GM19035 (cell line): ENCODE results near the gene CPT2.
"Not testable (repeated sequence)": the region's sequence is repeated elsewhere in the genome, so short reads cannot be mapped to it uniquely, and the experiment has no call there.

Source experiments
- ATAC-seq: cut with Tn5 transposase; IDR thresholded peaks from one replicate; pipeline ENCODE4 v1.9.1; 2021; ENCODE audit not compliant: unreplicated experiment

Gene CPT2

DNA sequence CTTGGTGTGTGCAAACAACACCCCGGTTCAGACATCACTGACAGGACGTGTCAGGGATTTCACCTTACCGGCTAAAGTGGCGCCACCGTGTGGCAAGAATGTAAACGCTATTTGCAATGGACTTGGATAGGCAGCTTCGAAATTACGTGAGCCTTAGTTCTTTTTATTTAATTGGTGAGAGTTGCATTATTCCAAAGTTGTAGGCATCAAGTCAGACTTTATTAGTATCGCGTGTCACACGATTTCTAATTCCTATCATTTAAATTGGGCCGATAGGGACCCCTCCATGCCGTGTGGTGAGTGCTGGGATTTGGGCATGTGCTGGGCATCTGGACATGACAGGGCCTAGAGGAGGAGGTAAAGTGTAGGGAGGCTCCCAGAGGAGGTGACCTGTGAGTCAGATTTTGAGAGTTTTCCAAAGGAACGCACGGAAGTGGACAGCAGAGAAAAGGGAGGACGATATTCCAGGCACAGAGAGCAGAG lies 14.5 kb upstream of the CPT2 start:
- ATAC-seq: no peak

DNA sequence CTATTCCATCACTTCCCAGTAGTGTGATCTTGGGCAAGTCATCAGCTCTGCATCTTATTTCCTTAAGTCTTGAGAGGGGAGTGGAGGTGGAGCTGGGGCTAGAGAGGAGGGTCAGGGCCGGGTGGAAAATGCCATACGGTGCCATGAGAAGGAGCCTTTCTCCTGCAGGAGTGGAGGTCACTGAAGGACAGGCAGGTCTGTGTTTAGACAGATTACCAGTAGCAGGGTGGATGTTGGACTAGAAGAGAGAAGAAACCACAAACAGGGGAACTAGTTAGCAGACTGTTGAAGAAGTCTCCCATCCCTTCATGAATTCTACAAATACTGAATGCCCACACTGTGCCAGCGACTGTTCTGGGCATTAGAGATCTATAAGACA lies 13.9 kb upstream of the CPT2 start:
- no peak for ATAC-seq

DNA sequence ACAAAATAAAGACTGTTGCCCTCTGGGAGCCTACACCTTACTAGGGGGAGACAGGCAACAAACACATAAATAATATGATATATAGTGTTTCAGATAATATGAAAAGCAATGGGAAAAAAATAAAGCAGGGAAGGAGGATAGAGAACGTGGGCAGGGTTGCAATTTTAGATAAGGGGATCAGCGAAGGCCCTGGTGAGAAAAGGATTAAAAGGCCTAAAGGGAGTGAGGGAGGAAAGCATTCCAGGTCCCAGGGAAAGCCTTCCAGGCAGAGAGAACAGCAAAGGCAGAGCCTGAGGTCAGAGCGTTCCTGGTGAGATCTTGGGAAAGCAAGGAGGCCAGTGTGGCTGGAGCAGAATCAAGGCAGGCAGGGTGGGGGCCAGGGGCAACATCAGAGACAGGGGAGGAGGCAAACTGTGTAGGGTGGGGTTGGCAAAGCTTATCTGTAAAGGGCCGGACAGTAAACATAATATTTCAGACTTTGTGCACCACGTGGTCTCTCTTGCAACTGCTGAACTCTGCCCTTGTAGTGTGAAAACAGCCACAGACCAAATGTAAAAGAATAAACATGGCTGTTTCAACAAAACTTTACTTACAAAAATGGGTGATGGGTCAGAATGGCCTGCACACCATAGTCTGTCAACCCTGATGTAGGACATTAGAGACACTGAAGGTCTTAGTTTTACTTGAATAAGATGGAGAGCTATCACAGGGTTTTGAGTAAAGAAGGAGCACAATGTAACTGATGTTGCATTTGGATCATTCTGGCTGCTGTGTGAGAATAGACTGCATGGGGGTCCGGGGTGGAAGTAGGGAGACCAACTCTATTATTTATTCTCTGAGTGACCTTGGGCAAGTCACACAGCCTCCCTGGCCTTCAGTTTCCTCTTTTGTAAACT lies 13.3 kb upstream of the CPT2 start:
- ATAC-seq: no peak

DNA sequence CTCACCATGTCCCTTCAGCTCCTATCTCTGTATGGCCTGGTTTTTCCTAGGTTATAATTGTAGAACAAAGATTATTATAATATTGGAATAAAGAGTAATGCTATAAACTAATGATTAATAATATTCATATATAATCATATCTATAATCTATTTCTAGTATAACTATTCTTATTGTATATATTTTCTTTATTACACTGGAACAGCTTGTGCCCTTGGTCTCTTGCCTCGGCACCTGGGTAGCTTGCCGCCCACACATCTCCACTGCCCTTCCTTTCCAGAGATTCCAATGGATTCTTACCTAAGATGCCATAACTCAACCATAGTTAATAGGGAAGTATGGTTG lies 10.7 kb upstream of the CPT2 start:
- not testable (repeated sequence) for ATAC-seq

DNA sequence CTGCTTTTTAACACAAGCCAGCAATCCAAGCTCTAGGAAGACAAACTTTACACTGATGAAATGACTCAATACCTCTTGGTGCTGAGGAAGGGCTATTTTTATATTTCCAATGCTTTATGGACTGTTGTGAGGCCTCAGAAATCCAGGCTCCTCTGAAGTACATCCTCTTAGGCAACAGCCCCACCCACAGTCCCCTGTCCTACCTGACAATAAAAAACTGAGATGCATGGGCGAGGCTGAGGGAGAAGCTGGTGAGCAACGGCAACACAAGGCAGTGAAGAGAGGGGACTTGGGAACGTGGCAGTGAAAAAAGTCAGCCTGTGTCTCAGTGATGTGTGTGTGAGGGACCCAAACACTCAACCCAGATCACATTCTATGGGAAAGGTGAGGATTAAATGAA lies 10.1 kb upstream of the CPT2 start:
- ATAC-seq: no peak

DNA sequence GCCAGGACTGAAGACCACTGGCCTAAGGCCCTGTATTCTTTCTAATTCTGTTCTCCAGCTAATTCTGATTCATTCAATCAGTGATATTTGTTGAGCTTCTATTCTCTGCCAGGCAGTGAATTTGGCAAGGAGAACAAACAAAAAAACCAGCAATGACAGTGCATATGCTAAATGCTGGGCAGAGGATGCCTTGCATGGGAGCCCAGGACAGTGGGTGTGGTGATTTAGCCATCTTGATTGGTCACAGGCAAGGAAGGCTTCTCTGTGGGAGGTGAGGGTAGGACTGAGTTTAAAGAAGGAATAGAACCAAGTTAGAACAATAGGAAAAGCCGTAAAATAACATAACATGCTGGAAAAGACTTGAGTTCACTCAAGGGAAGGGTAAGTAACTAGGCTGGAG lies 9.2 kb upstream of the CPT2 start:
- ATAC-seq: no peak

DNA sequence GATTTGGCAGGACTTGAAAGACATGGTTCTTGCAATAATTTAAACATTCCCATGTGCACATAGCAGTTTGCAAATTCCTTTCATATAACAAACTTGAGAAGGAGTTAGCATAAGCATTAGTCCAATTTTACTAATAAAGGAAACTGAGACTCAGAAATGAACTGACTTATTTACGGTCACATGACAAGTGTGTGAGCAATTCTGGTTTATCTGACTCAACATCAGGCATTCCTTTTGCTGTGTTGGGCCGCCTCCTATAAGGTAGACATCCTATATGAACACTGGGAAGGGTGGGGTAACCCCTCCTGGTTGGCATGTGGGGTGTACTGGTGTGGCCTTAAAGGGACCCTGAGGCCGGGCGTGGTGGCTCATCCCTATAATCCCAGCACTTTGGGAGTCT lies 8.5 kb upstream of the CPT2 start:
- ATAC-seq: no peak

DNA sequence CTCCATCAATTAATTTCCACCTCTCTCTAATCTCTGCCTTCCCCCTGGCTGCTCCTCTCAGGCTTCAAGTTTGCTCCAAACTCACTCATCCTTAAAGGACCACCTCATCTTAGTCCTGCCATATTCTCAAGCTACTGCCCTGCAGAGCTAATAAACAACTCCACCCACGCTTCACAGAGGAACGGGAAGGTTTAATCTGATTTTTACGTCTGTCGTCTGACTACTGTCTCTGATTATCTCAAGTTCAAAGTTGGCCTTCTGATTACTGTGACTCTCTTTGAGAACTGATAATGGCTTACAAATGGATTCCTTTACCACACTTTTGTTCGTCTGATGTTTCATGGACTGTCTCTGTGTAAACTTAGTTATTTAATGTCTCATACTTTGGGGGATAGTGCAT lies 7.6 kb upstream of the CPT2 start:
- ATAC-seq: no peak

DNA sequence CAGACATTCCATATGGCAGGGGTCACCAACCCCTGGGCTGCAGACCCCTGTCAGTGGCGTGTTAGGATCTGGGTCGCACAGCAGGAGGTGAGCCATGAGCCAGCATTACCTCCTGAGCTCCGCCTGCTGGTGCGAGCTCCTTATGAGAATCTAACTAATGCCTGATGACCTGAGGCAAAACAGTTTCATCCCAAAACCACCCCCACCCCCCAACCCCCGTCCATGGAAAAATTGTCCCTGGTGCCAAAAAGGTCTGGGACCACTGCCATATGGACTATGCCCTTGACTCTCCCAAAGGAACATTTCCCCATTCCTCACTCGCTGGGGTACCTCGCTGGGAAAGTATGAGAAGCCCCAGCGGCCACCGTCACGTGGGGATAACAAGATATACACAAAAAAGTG lies 6.4 kb upstream of the CPT2 start:
- no peak for ATAC-seq

DNA sequence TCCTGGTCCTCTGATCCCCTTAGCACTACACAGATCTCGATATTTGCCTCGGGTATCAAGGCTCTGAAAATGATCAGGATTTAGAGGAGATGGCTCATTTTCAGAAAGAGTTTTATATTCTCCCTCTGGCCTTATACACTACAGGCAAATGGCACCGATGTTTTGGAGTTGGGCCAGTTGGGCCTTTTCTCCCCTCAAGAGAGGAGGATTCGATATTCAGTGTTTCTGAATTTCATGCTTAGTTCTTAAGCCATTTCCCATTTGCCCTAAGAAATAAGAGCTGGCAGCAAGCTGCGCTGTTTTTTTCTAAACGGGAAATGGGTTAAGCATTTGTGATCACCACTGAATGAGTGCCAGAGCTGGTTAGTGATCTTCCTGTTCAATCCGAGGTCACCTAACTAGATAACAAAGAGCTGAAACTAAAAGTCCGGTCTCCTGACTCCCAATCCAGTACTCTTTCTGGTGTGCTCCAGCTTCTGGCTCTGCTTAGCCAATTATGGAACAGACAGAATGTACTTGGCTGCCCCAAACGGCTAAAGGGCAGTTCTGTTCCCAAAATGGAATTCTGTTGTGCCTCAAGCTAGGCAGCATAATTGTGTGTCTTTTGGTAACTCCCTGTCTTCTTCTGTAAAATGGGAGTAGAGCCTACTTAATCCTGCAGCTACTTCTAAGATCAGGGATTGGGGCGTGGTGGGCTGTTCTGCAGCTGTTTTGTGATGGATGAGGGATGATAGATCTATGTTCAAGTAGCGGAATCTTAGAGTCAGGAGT lies 1.2 kb upstream of the CPT2 start:
- no peak for ATAC-seq

DNA sequence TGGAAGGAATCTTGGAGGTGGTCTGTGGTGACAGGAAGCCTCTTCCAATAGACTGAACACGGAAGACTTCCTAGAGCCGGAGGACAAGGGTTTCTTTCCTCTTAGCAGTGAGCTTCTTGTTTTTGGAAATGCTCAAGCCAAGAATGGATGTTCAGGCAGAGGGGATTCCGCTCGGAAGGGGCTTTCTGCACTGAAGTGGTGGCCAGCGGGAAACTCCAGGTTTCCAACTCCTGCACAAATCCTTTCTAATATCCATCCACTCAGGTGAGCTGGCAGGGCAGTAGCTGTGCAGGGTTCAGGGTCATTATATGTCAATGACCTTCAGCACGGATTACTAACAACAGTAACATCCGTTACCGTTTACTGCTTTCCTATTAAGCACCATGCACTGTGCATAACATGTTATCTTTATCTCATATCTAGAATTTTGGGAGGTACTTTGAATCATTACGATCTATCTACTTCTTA lies 573 bp upstream of the CPT2 start:
- peak; percentile 23 for ATAC-seq

DNA sequence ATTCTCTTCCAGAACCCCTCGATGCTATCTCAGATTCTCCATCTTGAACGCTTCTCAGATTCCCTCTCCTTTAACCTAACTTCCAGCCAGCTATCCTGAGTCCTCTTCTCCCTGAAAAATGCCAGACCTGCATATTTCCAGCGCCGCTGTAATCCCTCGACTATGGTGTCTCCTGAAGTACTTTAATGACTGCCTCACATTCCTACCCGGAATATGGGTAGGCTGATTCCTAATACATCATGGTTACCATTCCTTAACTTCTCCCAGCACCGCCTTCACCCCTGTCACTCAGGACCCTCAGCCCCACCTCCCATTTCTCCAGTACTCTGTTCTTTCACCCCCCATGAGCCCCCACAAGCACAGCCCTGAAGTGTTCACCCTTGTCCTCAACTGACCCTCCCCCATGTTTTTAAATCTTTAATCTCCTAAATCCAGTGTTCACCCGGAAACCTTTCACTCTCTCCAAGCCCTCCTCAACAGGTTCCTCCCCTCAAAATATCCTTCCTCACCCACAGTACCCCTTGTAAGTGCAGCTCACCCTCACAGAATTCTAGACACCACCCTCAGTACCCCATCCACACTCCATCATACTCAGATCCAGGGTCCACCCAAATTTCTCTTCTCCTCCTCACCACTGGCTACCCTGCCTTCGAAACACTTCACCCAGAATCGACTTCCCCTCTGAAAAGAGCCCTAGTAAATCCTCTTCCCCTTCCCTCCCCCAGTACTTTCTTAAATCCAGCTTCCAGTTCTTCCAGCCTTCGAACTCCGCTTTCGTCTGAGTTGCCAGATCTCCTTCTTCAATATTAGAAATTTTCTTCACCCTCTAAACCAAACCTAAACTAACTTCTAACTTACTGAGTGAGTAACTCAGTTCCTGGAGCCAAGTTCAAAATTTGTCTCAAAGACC lies 922 bp downstream of the CPT2 start:
- ATAC-seq: no peak

DNA sequence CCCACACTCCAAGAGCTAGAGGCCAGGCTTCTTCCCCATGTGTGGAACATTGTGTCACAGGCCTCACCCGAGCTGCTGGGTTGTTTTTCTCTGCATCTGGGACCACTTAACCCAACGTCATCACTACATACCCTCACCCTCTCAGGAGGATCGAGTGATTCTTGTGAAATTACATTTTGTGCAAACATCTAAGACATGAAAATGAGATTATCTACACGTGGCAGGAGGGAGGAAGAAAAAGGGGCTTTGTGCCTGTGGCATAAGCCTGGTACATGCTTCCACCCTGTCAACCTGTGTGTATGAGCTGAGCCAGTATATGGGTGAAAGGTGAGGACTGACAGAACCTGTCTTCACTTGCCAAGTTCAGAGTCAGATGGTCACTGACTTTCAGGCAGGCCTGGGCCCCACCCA lies 1.6 kb downstream of the CPT2 start:
- no peak for ATAC-seq

DNA sequence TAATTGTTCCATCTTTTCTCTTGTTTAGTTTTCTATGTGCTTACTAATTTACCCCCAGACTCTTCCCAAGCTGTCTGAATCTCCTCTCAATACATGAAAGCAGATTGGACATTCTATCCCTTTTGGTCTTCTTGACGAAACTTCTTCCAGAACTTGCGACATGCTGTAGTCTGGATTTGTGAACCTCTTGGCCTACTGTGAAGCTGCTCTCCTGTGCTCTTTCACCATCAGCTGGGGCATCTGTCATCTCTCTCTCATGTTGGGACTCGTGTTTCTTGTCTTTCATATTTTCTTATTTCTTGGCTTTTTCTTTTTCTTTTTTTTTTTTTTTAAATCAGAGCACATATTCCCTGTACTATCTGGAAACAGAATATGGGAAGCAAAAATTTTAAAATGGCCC lies 6.8 kb downstream of the CPT2 start:
- ATAC-seq: no peak

DNA sequence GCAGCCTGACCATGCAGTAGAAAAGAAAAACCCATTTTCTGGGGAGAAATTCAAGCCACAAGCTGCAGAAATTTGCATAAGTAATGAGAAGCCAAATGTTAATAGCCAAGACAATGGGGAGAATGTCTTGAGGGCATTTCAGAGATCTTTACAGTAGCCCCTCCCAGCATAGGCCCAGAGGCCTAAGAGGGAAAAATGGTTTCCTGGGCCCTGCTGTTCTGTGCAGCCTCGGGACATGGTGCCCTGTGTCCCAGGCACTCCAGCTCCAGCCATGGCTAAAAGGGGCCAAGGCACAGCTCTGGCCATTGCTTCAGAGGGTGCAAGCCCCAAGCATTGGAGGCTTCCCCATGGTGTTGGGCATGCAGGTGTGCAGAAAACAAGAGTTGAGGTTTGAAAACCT lies 8.9 kb downstream of the CPT2 start:
- not testable (repeated sequence) for ATAC-seq

DNA sequence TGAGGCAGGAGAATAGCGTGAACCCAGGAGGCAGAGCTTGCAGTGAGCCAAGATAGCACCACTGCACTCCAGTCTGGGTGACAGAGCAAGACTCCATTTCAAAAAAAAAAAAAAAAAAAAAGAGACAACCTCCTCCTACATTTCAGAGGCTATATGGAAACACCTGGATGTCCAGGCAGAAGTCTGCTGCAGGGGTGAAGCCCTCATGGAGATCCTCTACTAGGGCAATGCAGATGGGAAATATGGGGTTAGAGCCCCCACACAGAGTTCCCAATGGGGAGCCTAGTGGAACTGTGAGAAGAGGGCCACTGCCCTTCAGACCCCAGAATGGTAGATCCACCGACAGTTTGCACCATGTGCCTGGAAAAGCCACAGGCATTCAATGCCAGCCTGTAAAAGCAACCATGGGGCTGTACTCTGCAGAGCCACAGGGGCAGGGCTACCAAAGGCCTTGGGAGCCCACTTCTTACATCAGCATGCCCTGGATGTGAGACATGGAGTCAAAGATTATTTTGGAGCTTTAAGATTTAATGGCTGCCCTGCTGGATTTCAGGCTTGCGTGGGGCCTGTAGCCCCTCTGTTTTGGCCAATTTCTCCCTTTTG lies 9.6 kb downstream of the CPT2 start:
- not testable (repeated sequence) for ATAC-seq

DNA sequence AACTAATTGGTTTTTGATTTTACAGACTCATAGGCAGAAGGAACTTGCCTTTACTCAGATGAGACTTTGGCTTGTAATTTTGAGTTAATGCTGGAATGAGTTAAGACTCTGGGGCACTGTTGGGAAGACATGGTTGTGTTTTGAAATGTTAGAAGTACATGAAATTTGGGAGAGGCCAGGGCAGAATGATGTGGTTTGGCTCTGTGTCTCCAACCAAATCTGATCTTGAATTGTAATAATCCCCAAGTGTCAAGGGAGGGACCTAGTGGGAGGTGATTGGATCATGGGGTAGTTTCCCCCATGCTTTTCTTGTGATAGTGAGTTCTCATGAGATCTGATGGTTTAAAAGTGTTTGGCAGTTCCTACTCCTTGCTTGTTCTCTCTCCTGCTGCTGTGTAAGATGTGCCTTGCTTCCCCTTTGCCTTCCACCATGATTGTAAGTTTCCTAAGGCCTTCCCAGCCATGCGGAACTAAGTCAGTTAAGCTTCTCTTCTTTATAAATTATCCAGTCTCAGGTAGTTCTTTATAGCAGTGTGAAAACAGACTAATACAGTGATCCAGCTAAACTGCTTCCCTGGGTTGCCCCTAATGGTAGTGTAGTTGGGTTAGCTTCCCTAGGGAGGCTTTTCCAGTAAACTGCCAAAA lies 10.2 kb downstream of the CPT2 start:
- no peak for ATAC-seq

DNA sequence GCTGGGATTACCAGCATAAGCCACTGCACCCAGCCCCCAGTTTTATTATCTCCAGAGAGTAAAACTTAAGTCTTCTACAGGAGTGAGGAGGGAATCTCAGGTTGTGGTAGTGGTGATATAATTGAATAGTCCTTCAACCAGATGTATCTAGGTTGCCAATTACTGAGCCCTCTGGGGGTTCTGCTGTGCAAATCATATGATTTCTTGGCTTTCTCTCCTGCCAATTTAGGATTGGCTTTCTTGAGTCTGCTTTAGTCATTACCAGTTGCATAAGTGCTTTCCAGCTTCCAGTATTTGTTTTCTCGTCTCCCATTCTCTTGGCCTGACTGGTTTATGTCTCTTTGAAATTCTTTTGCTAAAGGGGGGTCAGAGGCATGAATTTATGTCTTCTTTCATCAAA lies 11.1 kb downstream of the CPT2 start:
- ATAC-seq: no peak

DNA sequence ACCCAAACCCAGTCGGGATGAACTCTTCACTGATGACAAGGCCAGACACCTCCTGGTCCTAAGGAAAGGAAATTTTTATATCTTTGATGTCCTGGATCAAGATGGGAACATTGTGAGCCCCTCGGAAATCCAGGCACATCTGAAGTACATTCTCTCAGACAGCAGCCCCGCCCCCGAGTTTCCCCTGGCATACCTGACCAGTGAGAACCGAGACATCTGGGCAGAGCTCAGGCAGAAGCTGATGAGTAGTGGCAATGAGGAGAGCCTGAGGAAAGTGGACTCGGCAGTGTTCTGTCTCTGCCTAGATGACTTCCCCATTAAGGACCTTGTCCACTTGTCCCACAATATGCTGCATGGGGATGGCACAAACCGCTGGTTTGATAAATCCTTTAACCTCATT lies 13.7 kb downstream of the CPT2 start:
- ATAC-seq: no peak

DNA sequence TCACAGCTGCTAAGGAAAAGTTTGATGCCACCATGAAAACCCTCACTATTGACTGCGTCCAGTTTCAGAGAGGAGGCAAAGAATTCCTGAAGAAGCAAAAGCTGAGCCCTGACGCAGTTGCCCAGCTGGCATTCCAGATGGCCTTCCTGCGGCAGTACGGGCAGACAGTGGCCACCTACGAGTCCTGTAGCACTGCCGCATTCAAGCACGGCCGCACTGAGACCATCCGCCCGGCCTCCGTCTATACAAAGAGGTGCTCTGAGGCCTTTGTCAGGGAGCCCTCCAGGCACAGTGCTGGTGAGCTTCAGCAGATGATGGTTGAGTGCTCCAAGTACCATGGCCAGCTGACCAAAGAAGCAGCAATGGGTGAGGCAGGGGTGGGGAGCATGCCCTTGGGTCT lies 14.3 kb downstream of the CPT2 start:
- ATAC-seq: no peak
